Kidney glomerular epithelial cell (primary cell): Measurements from ENCODE around the gene IRAG1.

ENCODE experiments used
- DNase-seq: peaks from one replicate; lab custom pipeline; 2025; lab: John Stamatoyannopoulos, UW

The IRAG1 gene

GRCh38 chr11:10645212-10645795 lies 48.3 kb downstream of the IRAG1 start:
- DNase-seq = no peak
